Endothelial cell (in vitro differentiated cells): ENCODE measurements around the gene CELA3B. TPM values are rescaled to one million over a fixed set of nuclear protein-coding genes. Genes with fewer than 3 reads are reported as not detected.
A peak's percentile ranks its signal among the peaks of the same experiment; 100 is the strongest.

Experiments used
- DNase-seq: peaks from one replicate; pipeline ENCODE4 v3.0.0; 2021; ENCODE audit warnings: low spot score
- H3K27ac Mint-ChIP-seq: one replicate; pipeline ENCODE4 v1.8.0; 2021; ENCODE audit warnings: mixed read lengths, inconsistent platforms; ENCODE audit not compliant: unreplicated experiment
- H3K27me3 Mint-ChIP-seq: one replicate; pipeline ENCODE4 v1.8.0; 2021; ENCODE audit warnings: mild to moderate bottlenecking, moderate library complexity, mixed read lengths, inconsistent platforms; ENCODE audit not compliant: unreplicated experiment
- H3K36me3 Mint-ChIP-seq: one replicate; pipeline ENCODE4 v1.8.0; 2021; ENCODE audit warnings: mild to moderate bottlenecking, low read depth, mixed read lengths, inconsistent platforms; ENCODE audit not compliant: unreplicated experiment
- H3K4me1 Mint-ChIP-seq: one replicate; pipeline ENCODE4 v1.8.0; 2021; ENCODE audit warnings: mild to moderate bottlenecking, mixed read lengths, inconsistent platforms; ENCODE audit not compliant: unreplicated experiment
- H3K4me3 Mint-ChIP-seq: one replicate; pipeline ENCODE4 v1.8.0; 2021; ENCODE audit warnings: mild to moderate bottlenecking, mixed read lengths, inconsistent platforms; ENCODE audit not compliant: unreplicated experiment
- H3K9me3 Mint-ChIP-seq: one replicate; pipeline ENCODE4 v1.8.0; 2021; ENCODE audit warnings: mixed read lengths, inconsistent platforms; ENCODE audit not compliant: unreplicated experiment
- CTCF ChIP-seq: fragments of 200-600 bp; sonication (generic); IDR thresholded peaks from one replicate; pipeline ENCODE4 v1.5.0; 2021; ENCODE audit warnings: antibody characterized with exemption; ENCODE audit not compliant: unreplicated experiment
- total RNA-seq: library from RNA; stranded (reverse); fragmentation: NEBNext Ultra II Directional; extraction: Animal tissue kit (Norgen Biotek cat#: 25700); gene quantifications from one replicate; pipeline ENCODE4 v1.2.1, GENCODE V29; 2021; ENCODE audit not compliant: unreplicated experiment

CELA3B gene
- total RNA-seq, 1 donor from 2014 or later, result not detected

GRCh38 chr1:22024485-22025367, 47.9 kb downstream of the CELA3B start:
- TF ChIP-seq CTCF, result no peak
- DNase-seq, result peak; percentile 50
- peaks cover 13% of the 10 kb centered on the region for H3K4me1 Mint-ChIP-seq
- peak overlapping the region; percentile 94 for H3K4me3 Mint-ChIP-seq
- peak overlapping the region; percentile 99 for H3K27ac Mint-ChIP-seq
- H3K27me3 Mint-ChIP-seq, result peaks cover 9% of the 10 kb centered on the region
- H3K9me3 Mint-ChIP-seq, result no peaks in the 10 kb centered on the region
- no peaks in the 10 kb centered on the region for H3K36me3 Mint-ChIP-seq

- no peak for TF ChIP-seq CTCF
- H3K9me3 Mint-ChIP-seq, result no peaks in the 10 kb centered on the region
- no peaks in the 10 kb centered on the region for H3K36me3 Mint-ChIP-seq
- peaks cover 9% of the 10 kb centered on the region for H3K27me3 Mint-ChIP-seq
- H3K4me3 Mint-ChIP-seq, result peak overlapping the region; percentile 94
- DNase-seq, result peak; percentile 81
- H3K27ac Mint-ChIP-seq, result peak overlapping the region; percentile 99
- peaks cover 13% of the 10 kb centered on the region for H3K4me1 Mint-ChIP-seq
Observed at GRCh38 chr1:22025368-22026155, 48.7 kb downstream of the CELA3B start.

- Mint-ChIP-seq H3K4me3 (no peak overlapping the region), H3K36me3 (no peaks in the 10 kb centered on the region), H3K27me3 (peaks cover 9% of the 10 kb centered on the region)
Observed at GRCh38 chr1:22026924-22027289, 50.1 kb downstream of the CELA3B start.

GRCh38 chr1:22030057-22030456, 53.2 kb downstream of the CELA3B start:
- no peaks in the 10 kb centered on the region for H3K9me3 Mint-ChIP-seq
- H3K4me3 Mint-ChIP-seq, result no peak overlapping the region
- no peaks in the 10 kb centered on the region for H3K36me3 Mint-ChIP-seq
- DNase-seq, result no peak
- no peak overlapping the region for H3K27ac Mint-ChIP-seq
- TF ChIP-seq CTCF, result no peak
- H3K4me1 Mint-ChIP-seq, result peaks cover 10% of the 10 kb centered on the region
- peaks cover 5% of the 10 kb centered on the region for H3K27me3 Mint-ChIP-seq

More at GRCh38 chr1:22026924-22027289, 50.1 kb downstream of the CELA3B start:
- Mint-ChIP-seq H3K9me3 (no peaks in the 10 kb centered on the region), H3K4me1 (peaks cover 13% of the 10 kb centered on the region), H3K27ac (no peak overlapping the region)
- DNase-seq, result no peak
- no peak for TF ChIP-seq CTCF
